Measurements from ENCODE around the gene PIK3CG.
"Not testable (repeated sequence)": the region's sequence is repeated elsewhere in the genome, so short reads cannot be mapped to it uniquely, and the experiment has no call there.

Gene PIK3CG

DNA sequence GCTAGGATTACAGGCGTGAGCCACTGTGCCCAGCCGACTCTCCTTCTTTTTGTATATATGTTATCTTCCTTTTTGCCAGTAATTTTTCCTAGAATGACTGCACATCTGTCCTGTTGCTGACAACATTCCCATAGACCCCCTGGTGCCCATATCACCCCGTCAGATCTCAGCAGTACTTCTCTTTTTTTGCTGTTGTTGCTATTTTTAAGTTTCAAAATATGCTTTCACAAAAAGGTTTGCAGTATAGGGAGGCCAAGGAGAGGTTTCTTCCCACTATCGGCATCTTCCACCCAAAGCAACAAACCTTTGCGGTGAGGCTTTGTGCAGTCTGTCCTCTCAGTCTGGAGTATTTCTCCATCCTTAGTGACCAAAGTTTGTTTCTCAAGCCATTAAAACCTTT lies 23.1 kb downstream of the PIK3CG start:
- FAIRE-seq = no peak

- FAIRE-seq = no peak
Observed at GRCh38 chr7:106890952-106891351, 25.9 kb downstream of the PIK3CG start.

DNA sequence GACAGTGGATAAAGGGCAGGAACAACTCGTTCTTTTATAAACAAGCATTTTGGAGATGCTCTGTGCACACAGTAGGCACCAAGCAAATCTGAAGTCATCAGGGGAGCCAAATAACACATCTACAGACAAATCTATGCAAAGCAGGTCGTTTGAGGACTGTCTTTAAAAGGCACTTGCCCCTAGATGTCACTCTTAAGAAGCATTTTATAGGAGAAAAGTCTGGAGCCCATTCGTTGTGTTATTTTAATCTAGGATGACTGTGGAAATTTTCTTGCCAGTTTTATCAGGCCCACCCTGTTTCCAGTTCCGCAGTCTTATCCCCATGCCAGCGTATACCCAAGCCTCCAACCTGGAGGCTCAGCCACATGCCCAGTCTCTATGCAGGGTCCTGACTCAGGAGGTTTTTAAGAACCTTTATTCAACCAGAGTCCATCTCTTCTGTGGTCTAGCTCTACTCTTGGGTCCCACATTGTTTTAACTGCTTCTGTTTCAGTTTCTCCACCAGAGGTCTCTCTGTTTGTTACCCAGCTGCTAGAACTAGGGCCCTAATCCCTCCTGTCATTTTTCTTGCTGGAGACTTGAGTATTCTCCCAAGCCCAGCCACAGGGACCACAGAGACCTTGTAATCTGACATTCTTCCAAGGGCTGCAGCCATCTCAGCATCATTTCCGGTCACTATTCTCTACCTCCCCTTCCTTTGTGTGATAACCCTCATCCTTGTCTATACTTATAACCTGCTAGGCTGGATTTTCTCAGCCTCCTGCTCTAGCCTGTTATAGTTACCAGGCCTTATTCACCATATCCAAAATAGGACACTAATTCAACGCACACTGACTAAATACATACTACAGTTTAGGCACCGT lies 26.7 kb downstream of the PIK3CG start:
- FAIRE-seq = no peak

- FAIRE-seq = no peak
Observed at GRCh38 chr7:106893591-106893990, 28.5 kb downstream of the PIK3CG start.

DNA sequence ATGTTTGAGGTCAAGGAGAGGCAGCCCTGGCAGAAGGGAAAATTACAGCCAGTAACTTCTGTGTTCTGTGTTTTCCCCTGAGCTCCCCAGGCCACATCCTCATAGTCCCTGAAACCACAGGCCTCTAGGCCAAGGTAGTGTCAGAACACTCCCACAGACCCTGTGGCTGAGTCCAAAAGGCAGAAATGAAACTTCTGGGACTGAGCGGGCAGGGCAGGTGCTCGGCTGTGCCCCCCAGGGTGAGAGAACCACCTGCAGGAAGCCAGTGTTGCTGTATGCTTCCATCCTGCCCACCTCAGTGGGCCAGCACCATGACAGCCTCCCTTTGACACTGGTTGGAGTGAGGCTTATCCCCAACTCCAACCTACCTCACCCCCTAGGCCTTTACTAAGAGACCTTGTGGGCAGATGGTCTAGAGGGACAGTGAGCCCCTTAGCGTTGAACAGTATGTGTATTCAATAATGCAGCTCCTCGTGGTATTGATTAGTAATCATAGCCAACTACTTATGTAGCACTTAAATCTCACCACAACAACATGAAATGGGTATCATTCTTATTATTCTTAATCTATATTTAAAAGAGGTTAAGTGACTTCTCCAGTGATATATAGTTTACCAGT lies 30.3 kb downstream of the PIK3CG start:
- no peak for FAIRE-seq

- no peak for FAIRE-seq
Observed at GRCh38 chr7:106896231-106896630, 31.1 kb downstream of the PIK3CG start.

GRCh38 chr7:106897553-106897952 lies 32.5 kb downstream of the PIK3CG start:
- not testable (repeated sequence) for FAIRE-seq

DNA sequence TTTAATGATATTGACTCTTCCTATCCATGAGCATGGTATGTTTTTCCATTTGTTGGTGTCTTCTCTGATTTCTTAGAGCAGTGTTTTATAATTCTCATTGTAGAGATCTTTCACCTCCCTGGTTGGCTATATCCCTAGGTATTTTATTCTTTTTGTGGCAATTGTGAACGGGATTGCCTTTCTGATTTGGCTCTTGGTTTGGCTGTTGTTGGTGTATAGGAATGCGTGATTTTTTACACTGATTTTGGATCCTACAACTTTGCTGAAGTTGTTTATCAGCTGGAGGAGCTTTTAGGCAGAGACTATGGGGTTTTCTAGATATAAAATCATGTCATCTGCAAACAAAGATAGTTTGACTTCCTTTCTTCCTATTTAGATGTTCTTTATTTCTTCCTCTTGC lies 33.9 kb downstream of the PIK3CG start:
- FAIRE-seq = not testable (repeated sequence)

- FAIRE-seq = no peak
Observed at GRCh38 chr7:106901828-106902441, 36.9 kb downstream of the PIK3CG start.

DNA sequence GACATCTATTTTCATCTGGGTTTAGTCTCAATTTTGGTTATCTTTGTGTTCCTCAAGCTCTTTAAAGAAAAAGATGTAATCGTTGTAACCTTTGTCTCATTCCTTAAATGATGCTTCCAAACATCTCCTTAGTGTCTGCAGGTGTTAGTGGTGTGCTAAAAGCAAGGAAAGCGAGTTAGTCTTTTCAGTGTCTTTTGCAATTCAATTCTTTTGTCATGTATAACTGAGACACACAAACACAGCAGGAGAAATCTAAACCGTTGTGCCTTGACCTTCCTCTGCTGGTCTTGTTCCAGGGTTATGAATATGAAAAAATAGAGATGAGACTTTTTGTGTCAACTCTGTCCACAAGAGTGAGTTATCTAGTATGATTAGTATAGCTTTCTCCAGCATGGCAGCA lies 40.7 kb downstream of the PIK3CG start:
- no peak for FAIRE-seq

GRCh38 chr7:106911959-106912358 lies 46.9 kb downstream of the PIK3CG start:
- FAIRE-seq = no peak

- FAIRE-seq = no peak
Observed at GRCh38 chr7:106914018-106914607, 49.0 kb downstream of the PIK3CG start.

DNA sequence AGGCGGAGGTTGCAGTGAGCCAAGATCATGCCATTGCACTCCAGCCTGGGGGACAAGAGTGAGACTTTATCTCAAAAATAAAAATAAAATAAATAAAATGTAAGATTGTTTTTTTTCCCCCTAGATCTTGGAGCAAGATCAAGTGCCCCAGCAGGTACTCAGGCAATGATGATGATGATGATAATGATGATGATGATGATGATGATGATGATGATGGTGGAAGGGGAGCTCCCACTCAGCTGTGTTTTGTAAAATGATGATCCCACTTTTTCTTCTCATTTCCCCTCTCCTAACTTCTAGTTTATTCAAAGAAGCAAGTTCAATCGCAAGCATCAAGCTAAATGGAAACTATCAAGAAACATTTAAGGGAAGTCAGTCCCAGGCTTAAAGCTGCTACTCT lies 50.3 kb downstream of the PIK3CG start:
- no peak for FAIRE-seq

GRCh38 chr7:106915873-106916272 lies 50.8 kb downstream of the PIK3CG start:
- FAIRE-seq = no peak

DNA sequence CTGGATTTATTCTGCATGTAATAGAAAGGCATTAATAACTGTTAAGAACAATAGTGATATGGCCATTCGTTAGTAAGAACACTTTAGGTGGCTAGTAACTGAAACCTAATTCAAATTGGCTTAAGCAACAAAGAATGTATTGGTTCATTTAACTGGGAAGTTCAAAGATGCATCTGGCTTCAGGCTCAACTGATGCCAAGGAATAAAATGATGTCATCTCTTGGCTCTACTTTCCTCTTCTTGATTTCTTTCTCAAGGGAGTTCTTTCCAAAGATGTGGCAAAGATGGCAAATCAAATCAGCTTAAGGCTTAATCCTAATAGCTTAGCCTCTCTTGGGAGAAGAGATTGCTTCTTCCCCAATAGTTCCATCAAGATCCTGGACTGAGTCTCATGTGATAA lies 51.6 kb downstream of the PIK3CG start:
- no peak for FAIRE-seq

DNA sequence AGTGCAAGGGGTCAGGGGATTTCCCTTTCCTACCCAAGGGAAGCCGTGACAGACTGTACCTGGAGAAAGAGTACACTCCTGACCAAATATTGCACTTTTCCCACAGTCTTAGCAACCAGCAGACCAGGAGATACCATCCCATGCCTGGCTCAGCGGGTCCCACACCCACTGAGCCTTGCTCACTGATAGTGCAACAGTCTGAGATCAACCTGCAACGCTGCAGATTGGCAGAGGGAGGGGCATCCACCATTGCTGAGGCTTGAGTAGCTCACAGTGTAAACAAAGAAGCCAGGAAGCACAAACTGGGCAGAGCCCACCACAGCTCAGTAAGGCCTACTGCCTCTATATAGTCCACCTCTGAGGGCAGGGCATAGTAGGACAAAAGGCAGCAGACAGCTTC lies 53.9 kb downstream of the PIK3CG start:
- FAIRE-seq = no peak

DNA sequence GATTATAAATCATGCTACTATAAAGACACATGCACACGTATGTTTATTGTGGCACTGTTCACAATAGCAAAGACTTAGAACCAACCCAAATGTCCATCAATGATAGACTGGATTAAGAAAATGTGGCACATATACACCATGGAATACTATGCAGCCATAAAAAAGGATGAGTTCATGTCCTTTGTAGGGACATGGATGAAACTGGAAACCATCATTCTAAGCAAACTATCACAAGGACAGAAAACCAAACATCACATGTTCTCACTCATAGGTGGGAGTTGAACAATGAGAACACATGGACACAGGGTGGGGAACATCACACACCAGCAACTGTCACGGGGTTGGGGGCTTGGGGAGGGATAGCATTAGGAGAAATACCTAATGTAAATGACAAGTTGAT lies 59.4 kb downstream of the PIK3CG start:
- FAIRE-seq = not testable (repeated sequence)

DNA sequence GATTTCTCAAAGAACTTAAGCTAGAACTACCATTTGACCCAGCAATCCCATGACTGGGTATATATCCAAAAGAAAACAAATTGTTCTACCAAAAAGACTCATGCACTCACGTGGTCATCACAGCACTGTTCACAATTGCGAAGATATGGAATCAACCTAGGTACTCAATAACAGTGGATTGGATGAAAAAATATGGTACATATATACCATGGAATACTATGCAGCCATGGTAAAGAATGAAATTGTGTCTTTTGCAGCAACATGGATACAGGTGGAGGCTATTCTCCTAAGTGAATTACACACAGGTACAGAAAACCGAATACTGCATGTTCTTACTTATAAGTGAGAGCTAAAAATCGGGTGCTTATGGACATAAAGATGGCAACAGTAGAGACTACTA lies 61.8 kb downstream of the PIK3CG start:
- no peak for FAIRE-seq

- no peak for FAIRE-seq
Observed at GRCh38 chr7:106927536-106927935, 62.5 kb downstream of the PIK3CG start.

GRCh38 chr7:106929616-106930015 lies 64.5 kb downstream of the PIK3CG start:
- not testable (repeated sequence) for FAIRE-seq

DNA sequence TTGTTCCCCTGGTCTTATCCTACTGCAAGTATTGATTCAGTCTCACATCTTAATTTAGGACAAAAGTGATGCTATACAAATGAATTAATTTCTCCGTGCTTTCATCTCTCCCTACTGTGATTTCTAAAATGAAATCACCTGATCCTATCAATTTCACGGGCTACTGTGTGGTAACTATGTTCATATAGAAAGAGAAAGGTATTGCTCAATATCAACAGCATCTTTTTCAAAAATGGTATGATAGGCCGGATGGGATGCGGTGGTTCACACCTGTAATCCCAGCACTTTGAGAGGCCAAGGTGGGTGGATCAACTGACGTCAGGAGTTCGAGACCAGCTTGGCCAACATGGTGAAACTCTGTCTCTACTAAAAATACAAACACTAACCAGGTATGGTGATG lies 71.2 kb downstream of the PIK3CG start:
- no peak for FAIRE-seq

- not testable (repeated sequence) for FAIRE-seq
Observed at GRCh38 chr7:106938122-106938521, 73.0 kb downstream of the PIK3CG start.

DNA sequence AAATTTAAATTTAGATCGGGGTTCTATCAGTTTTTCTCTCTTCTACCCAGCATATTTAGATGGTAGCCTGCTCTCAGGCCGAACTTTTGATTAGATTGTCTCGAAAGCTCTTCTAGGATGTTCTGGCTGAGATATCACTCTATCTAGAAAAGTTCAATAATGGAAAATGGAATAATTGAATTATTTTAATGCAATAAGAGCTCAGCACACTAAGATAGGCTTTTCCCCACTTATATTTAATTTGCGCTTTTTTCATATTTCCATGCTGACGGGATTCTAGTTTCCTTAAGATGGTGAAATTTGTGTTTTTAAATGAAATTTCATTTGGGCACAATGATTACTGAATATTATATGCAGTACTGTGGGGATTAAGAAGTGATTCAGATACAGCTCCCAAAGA lies 73.7 kb downstream of the PIK3CG start:
- FAIRE-seq = no peak

All from colon (tissue), 2 donors.